Kidney tubule cell (primary cell): ENCODE data around the gene PGA4.
"Not testable (repeated sequence)": the region's sequence is repeated elsewhere in the genome, so short reads cannot be mapped to it uniquely, and the experiment has no call there.

Experiments
- DNase-seq: peaks from one replicate; pipeline ENCODE4 v3.0.0-alpha.2; 2018; ENCODE audit warnings: low spot score

Gene PGA4

DNA sequence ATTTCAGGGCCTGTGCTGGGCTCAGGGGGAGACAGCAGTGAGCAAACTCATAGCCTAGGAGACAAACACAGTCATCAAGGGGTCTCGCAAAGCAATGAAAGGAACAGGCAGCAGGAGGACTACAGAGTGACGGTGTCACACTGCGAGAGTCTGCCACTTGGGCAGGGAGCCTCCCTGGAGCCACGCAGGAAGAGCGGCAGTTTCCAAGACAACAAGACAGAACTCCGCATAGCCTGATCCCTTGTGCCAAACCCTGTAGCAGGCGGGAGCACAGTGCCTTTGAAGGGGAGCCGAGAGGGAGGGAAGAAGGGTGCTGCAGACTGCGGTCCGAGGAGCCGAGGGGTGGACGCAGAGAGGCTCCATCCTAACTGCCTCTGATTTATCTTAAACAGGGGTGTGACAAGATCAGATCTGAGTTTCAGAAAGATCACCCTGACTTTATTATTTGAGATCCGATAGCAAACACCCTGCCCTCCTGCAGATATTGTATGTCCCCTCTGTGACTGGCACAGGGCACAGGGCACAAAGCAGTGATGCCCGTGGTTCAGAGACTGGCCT is 17.6 kb upstream of the PGA4 start:
- not testable (repeated sequence) for DNase-seq

- DNase-seq: not testable (repeated sequence)
Measured at GRCh38 chr11:61207636-61208310, 14.4 kb upstream of the PGA4 start.

DNA sequence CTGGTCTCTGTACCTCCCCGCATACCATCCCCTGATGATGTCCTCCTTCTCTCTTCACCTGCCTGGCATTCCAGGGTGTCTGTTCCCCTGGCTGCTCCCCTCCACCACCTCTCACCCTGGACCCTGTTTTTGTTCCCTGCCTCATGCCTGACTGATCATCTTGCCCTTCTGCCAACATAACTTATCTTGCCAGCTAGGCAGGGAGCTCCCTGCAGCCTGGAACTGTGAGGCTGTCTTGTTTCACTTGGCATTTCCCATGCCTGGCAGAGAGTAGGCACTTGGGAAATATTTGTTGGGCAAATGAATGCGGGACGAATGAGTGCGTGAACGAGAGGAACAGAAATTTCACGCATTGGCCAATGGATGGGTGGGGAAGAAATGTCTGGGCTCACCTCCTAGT is 11.5 kb upstream of the PGA4 start:
- not testable (repeated sequence) for DNase-seq

DNA sequence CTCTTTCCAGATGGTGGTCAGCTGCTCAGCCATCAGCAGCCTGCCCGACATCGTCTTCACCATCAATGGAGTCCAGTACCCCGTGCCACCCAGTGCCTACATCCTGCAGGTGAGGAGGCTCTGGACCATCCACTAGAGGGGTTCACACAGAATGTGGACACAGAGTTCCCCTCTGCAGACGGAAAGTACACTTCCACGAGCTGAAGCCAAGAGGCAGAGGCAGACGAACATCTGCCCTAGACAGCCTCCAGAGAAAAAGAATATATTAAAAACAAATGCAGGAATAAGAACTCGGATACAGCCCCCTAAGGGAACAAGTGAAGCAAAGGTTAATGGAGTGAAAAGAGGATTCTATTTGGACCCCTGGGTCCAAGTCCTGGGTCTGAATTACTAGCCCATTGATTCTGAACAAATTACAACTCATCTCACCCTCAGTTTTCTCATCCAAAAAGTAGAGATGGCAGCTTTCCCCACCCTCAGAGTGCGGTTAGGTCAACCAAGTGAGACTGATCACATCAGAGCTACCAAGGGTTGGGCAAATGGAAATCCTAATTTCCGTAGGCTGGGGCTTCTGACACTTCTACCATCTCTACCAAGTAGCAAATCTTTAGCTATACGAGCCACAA is 10.7 kb upstream of the PGA4 start:
- not testable (repeated sequence) for DNase-seq

DNA sequence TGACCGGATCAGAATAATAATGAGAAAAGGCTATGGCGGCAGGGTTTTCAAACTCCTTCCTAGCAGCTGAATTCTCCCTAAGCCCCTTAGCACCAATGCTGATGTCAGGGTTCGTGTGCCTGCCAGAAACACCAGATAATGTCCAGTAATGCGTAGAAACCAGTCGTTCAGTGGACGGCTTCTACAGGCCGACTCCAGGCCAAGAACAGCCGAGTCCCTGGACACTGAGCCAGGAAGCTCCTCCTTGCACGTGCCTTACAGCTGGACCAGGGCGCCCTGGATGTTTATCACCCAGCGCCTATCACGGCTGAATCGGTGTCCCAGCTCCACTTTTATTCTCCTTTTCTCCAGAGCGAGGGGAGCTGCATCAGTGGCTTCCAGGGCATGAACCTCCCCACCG is 9.9 kb upstream of the PGA4 start:
- DNase-seq: not testable (repeated sequence)

DNA sequence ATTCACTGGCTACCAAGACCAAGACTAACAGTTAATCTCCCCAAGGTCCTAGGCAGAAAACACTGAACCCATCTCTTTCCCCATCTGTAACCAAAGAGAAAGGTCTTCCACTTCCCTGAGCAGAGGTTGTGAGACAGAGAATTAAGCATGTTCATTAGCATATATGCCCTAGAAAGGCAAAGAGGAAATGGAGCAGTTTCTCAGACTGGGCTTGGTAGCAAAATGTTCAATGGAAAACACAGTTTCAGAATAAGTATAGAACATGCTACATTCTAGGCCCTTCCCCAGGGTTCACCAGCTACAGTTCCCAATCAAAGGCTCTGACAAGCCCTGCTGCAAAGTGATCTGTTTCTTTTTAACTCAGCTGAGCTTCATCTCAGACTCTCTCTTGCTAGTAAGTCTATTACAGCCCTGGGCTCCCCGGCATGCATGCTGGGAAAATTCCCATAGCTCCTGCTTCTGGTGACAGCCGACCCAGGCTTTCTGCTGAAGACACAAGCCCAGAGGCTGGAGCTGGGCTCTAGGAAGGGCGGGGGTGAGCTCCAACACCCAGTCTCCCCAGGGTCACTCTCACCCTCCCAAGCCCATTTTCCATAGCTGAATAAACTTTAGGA is 8.3 kb upstream of the PGA4 start:
- DNase-seq: not testable (repeated sequence)

DNA sequence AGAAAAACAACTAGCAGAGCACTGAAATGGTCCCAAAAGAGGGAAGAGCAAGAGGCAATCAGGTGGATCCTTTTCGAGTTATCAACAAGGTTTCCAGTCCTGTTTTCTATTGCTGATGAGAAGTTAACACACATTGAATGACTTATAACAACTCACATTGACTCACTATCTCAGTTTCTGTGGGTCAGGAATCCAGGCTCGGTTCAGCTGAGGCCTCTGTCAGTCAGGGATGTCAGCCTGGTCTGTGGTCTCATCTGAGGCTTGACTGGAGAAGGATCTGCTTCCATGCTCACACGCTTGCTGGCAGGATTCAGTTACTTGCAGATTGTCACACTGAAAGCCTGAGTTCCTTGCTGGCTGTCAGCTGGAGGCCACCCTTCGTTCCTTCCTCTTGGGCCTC is 3.8 kb upstream of the PGA4 start:
- DNase-seq: not testable (repeated sequence)

GRCh38 chr11:61219016-61219415 is 3.1 kb upstream of the PGA4 start:
- DNase-seq: not testable (repeated sequence)

GRCh38 chr11:61222692-61223091 is 545 bp downstream of the PGA4 start:
- not testable (repeated sequence) for DNase-seq

DNA sequence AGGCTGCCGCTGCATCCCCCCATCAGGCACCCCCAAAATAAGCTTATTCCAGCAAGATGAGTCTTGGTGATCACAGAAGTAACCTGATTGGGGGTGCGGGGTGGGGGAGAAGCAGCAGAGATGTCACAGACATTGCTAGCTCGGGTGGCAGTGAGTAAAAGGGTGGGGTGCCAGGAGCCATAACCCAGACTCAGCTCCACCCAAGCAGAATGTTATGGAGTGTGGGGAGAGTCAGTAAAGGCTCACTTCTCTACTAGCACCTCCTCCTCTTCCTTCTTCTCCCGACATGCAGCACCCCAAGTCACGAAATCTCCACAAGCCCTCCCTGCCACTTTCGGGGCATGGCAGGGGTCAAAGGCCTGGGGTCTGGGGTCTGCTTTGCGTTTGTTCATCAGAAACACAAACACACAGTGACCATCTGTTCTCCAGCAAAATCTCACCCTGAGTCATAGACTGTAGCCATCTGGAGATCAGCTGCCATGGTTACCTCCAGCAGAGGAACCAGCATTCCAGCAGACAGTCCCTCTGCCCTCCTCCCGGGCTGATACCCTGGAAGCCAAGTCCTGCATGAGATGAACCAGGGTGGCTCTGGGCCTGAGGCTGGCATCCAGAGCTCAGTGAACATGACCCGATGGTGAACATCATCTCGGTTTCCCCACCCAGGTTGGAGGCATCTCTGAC is 4.5 kb downstream of the PGA4 start:
- DNase-seq: not testable (repeated sequence)

GRCh38 chr11:61229458-61229857 is 7.3 kb downstream of the PGA4 start:
- DNase-seq: not testable (repeated sequence)

DNA sequence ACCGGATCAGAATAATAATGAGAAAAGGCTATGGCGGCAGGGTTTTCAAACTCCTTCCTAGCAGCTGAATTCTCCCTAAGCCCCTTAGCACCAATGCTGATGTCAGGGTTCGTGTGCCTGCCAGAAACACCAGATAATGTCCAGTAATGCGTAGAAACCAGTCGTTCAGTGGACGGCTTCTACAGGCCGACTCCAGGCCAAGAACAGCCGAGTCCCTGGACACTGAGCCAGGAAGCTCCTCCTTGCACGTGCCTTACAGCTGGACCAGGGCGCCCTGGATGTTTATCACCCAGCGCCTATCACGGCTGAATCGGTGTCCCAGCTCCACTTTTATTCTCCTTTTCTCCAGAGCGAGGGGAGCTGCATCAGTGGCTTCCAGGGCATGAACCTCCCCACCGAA is 8.9 kb downstream of the PGA4 start:
- not testable (repeated sequence) for DNase-seq

- not testable (repeated sequence) for DNase-seq
Measured at GRCh38 chr11:61231585-61231984, 9.4 kb downstream of the PGA4 start.

GRCh38 chr11:61232548-61233145 is 10.5 kb downstream of the PGA4 start:
- DNase-seq: not testable (repeated sequence)

- DNase-seq: not testable (repeated sequence)
Measured at GRCh38 chr11:61237130-61237529, 15.0 kb downstream of the PGA4 start.

- not testable (repeated sequence) for DNase-seq
Measured at GRCh38 chr11:61240288-61240687, 18.1 kb downstream of the PGA4 start.

- not testable (repeated sequence) for DNase-seq
Measured at GRCh38 chr11:61240875-61241274, 18.7 kb downstream of the PGA4 start, which contains the start of gene PGA5. PGA5 (plus strand) TSS chr11:61241175; CDS start chr11:61241227, 52 bp downstream.

GRCh38 chr11:61241526-61241925 is 19.4 kb downstream of the PGA4 start:
- DNase-seq: not testable (repeated sequence)

DNA sequence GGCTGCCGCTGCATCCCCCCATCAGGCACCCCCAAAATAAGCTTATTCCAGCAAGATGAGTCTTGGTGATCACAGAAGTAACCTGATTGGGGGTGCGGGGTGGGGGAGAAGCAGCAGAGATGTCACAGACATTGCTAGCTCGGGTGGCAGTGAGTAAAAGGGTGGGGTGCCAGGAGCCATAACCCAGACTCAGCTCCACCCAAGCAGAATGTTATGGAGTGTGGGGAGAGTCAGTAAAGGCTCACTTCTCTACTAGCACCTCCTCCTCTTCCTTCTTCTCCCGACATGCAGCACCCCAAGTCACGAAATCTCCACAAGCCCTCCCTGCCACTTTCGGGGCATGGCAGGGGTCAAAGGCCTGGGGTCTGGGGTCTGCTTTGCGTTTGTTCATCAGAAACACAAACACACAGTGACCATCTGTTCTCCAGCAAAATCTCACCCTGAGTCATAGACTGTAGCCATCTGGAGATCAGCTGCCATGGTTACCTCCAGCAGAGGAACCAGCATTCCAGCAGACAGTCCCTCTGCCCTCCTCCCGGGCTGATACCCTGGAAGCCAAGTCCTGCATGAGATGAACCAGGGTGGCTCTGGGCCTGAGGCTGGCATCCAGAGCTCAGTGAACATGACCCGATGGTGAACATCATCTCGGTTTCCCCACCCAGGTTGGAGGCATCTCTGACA is 23.3 kb downstream of the PGA4 start:
- not testable (repeated sequence) for DNase-seq

DNA sequence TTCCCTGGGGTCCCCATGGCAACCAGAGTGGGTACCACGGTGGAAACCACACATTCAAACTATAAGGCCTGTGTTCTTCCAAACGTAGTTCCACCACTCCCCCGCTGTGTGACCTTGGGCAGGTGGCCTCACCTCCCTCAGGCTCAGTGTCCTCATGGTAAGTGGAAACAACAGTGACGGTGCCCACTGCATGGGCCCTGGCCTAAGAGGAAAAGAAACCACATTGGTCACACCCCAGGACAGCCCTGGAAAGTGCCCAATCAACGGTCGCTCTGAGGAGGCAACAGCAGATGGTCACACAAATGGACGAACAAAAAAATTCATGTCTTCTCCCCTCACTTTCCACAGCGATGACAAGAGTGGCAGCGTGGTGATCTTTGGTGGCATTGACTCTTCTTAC is 25.9 kb downstream of the PGA4 start:
- DNase-seq: not testable (repeated sequence)

- DNase-seq: not testable (repeated sequence)
Measured at GRCh38 chr11:61249201-61249600, 27.1 kb downstream of the PGA4 start.
